SK-N-SH (cell line): Measurements from ENCODE around the gene SIK2. TPM values are rescaled to one million over a fixed set of nuclear protein-coding genes. Genes with fewer than 3 reads are reported as not detected.
"Not testable (repeated sequence)": the region's sequence is repeated elsewhere in the genome, so short reads cannot be mapped to it uniquely, and the experiment has no call there.

ENCODE experiments used
- CTCF ChIA-PET: fragments of 300-600, 350-600 bp; formaldehyde crosslinking; extraction: SDS; loops from one replicate; lab custom pipeline; 2021; lab: Yijun Ruan, JAX
- POLR2A ChIA-PET: fragments of 350-600 bp; sonication (Branson Sonifier 250); formaldehyde crosslinking; extraction: SDS; loops from one replicate; lab custom pipeline; 2020; ENCODE audit warnings: antibody characterized with exemption, inconsistent platforms; lab: Yijun Ruan, JAX
- DNase-seq: peaks from one replicate; pipeline ENCODE4 v3.0.0; 2012
- H2AFZ ChIP-seq: fragments of 200-600 bp; sonication (generic); 2 replicates; pipeline ENCODE4 v1.8.1; 2016; ENCODE audit warnings: antibody characterized with exemption, mild to moderate bottlenecking, low read depth
- H3F3A ChIP-seq: fragments of 200-600 bp; sonication (generic); replicated peaks from 2 replicates; pipeline ENCODE3; 2016; ENCODE audit warnings: antibody characterized with exemption, mild to moderate bottlenecking; ENCODE audit not compliant: insufficient read depth
- H3K27ac ChIP-seq, 2 experiments: fragments of 200-500 bp in 1 of 2; fragments of 200-600 bp in 1 of 2; sonication (Bioruptor generic) in 1 of 2; sonication (generic), shearing (Covaris generic) in 1 of 2; 2 replicates each; pipeline versions ENCODE4 v1.5.1 to v1.6.1; 2014 to 2016; ENCODE audit warnings: low read depth in 2 of 2, inconsistent platforms in 1 of 2, low read length in 1 of 2, mild to moderate bottlenecking in 1 of 2, mixed read lengths in 1 of 2
- H3K27me3 ChIP-seq: fragments of 200-600 bp; sonication (generic), shearing (Covaris generic); 2 replicates; pipeline ENCODE4 v1.6.1; 2016; ENCODE audit warnings: mixed run types; ENCODE audit not compliant: insufficient read depth
- H3K36me3 ChIP-seq, 2 experiments: fragments of 200-500 bp in 1 of 2; fragments of 200-600 bp in 1 of 2; sonication (Bioruptor generic) in 1 of 2; sonication (generic) in 1 of 2; replicated peaks in 1 of 2; 2 replicates each; pipeline versions ENCODE3 to v1.5.1; 2014 to 2016; ENCODE audit warnings: low read length in 1 of 2, mild to moderate bottlenecking in 1 of 2; ENCODE audit not compliant: insufficient read depth in 2 of 2, control insufficient read depth in 1 of 2
- H3K4me1 ChIP-seq, 2 experiments: fragments of 200-500 bp in 1 of 2; fragments of 200-600 bp in 1 of 2; sonication (Bioruptor generic) in 1 of 2; sonication (generic), shearing (Covaris generic) in 1 of 2; 2 replicates each; pipeline versions ENCODE4 v1.5.1 to v1.6.1; 2014 to 2016; ENCODE audit warnings: low read depth in 1 of 2, low read length in 1 of 2, mixed run types in 1 of 2; ENCODE audit not compliant: insufficient read depth in 2 of 2, control insufficient read depth in 1 of 2
- H3K4me2 ChIP-seq: fragments of 200-600 bp; sonication (generic), shearing (Covaris generic); 2 replicates; pipeline ENCODE4 v1.6.1; 2017; ENCODE audit warnings: mixed run types
- H3K4me3 ChIP-seq, 2 experiments: fragments of 200-500 bp in 1 of 2; fragments of 200-600 bp in 1 of 2; sonication (Bioruptor generic) in 1 of 2; sonication (generic), shearing (Covaris generic) in 1 of 2; 2 replicates each; pipeline versions ENCODE4 v1.5.1 to v1.8.1; 2014 to 2016; ENCODE audit warnings: low read depth in 2 of 2, inconsistent platforms in 1 of 2, low read length in 1 of 2, mild to moderate bottlenecking in 1 of 2, mixed read lengths in 1 of 2, moderate library complexity in 1 of 2
- H3K79me2 ChIP-seq: fragments of 200-600 bp; sonication (generic); 2 replicates; pipeline ENCODE4 v1.8.1; 2017; ENCODE audit warnings: mild to moderate bottlenecking; ENCODE audit not compliant: insufficient read depth
- H3K9ac ChIP-seq: fragments of 200-600 bp; sonication (generic); 2 replicates; pipeline ENCODE4 v1.6.1; 2017; ENCODE audit warnings: mixed run types
- H3K9me2 ChIP-seq: fragments of 200-600 bp; sonication (generic); 2 replicates; pipeline ENCODE4 v1.6.1; 2017; ENCODE audit warnings: mixed run types
- H3K9me3 ChIP-seq: fragments of 200-600 bp; sonication (generic); 2 replicates; pipeline ENCODE4 v1.6.1; 2017; ENCODE audit warnings: mixed run types, mild to moderate bottlenecking, moderate library complexity
- H4K20me1 ChIP-seq: fragments of 200-600 bp; sonication (generic); 2 replicates; pipeline ENCODE4 v1.6.1; 2017; ENCODE audit warnings: mild to moderate bottlenecking, mixed run types; ENCODE audit not compliant: insufficient read depth
- EP300 ChIP-seq, 2 experiments: IDR thresholded peaks; 2 replicates each; pipeline versions ENCODE4 v1.4.0 to v1.6.1; 2012; ENCODE audit warnings: borderline replicate concordance in 1 of 2, low read depth in 1 of 2, low read length in 1 of 2
- NFIC ChIP-seq: IDR thresholded peaks from 2 replicates; pipeline ENCODE4 v1.4.0; 2012; ENCODE audit warnings: borderline replicate concordance
- SIN3A ChIP-seq: IDR thresholded peaks from 2 replicates; pipeline ENCODE4 v1.6.1; 2012; ENCODE audit warnings: low read depth, mild to moderate bottlenecking, low read length, moderate library complexity, borderline replicate concordance
- TEAD4 ChIP-seq: IDR thresholded peaks from 2 replicates; pipeline ENCODE4 v1.4.0; 2012; ENCODE audit warnings: mild to moderate bottlenecking, borderline replicate concordance; ENCODE audit not compliant: insufficient read depth
- WGBS: methylation state at CpG from one replicate; pipeline ENCODE4 v1.1.6; 2017; ENCODE audit warnings: low lambda C conversion rate; 5-methylcytosine and 5-hydroxymethylcytosine counted together
- polyA plus RNA-seq, 3 experiments: library from polyadenylated mRNA; depleted of rRNA; stranded (reverse); fragments of >200 nt; gene quantifications; 2 replicates each; pipeline ENCODE4 v1.2.3, GENCODE V29; 2012
- TF ChIP-seq, protein P1 (sequence below): IDR thresholded peaks from 2 replicates; pipeline ENCODE4 v1.4.0; 2012; ENCODE audit warnings: low read depth
- TF ChIP-seq, protein P2 (sequence below): IDR thresholded peaks from 2 replicates; pipeline ENCODE4 v1.6.1; 2012; ENCODE audit warnings: mild to moderate bottlenecking, low read depth, low read length, moderate library complexity

Gene SIK2
- polyA plus RNA-seq, 1 of the 3 experiments (the other 2 are of a cell fraction): 8.9 TPM

- 74% methylated on average over 2 of the region's 2 CpGs for WGBS
- CTCF ChIA-PET: no interaction called here
- H3K4me2 ChIP-seq: no peak overlapping the region
- no peak for DNase-seq
- H3K79me2 ChIP-seq: no peaks in the 10 kb centered on the region
- POLR2A ChIA-PET: no interaction called here
- H3K4me3 ChIP-seq: no peak overlapping the region
- no peak overlapping the region for H3K9ac ChIP-seq
- no peaks in the 10 kb centered on the region for H3K27me3 ChIP-seq
- H3K27ac ChIP-seq: no peak overlapping the region; a peak in 1 of 4 replicates
- peaks cover 11% of the 10 kb centered on the region for H3F3A ChIP-seq
- no peak for TF ChIP-seq EP300 (IDR thresholded peaks at IDR 0.05; ENCODE audit: borderline replicate concordance in 1 of 2, low read depth in 1 of 2, low read length in 1 of 2)
- TF ChIP-seq NFIC: 0 out of 2 replicates have a peak, but pooled peaks have one; percentile 9
- H3K36me3 ChIP-seq: peaks cover 2 to 6% of the 10 kb centered on the region in 2 experiments
- H2AFZ ChIP-seq: no peak overlapping the region
- no peaks in the 10 kb centered on the region for H4K20me1 ChIP-seq
- H3K4me1 ChIP-seq: peaks cover 0 to 14% of the 10 kb centered on the region in 2 experiments; a peak in 2 of 4 replicates
- H3K9me2 ChIP-seq: no peaks in the 10 kb centered on the region
- no peaks in the 10 kb centered on the region for H3K9me3 ChIP-seq
Measured at GRCh38 chr11:111652184-111652583, 49.9 kb downstream of the SIK2 start.

DNA sequence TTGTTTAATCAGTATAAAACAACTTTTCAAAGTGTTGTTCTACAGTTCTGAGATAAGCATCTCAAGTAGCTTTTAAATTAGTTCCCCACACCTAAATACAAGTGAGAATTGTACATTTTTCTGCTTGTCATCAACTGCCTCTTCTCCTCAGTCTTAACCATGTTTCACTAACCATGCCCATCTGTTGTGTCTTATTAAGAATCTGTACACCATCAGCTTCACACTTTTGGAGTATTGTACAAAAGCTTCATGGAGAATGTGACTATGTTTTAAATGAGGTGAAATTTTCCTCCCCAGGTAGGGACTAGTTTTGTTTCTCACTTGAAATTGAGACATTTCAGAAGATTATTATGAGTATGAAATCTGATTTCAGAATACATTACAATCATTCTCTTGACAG lies 52.4 kb downstream of the SIK2 start:
- H3K9ac ChIP-seq: no peak overlapping the region
- no peak for TF ChIP-seq TEAD4
- no peak for TF ChIP-seq NFIC
- TF ChIP-seq, protein P1, sequence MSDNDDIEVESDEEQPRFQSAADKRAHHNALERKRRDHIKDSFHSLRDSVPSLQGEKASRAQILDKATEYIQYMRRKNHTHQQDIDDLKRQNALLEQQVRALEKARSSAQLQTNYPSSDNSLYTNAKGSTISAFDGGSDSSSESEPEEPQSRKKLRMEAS: no peak
- TF ChIP-seq SIN3A: no peak
- TF ChIP-seq, all 33 proteins: peak for 0
- CTCF ChIA-PET: interaction anchor here (1.0 kb wide), 1 partner anchor 10 kb away, joined by 4 read pairs; no protein-coding TSS in a partner anchor
- POLR2A ChIA-PET: no interaction called here
- no peak overlapping the region for H2AFZ ChIP-seq
- no peaks in the 10 kb centered on the region for H3K27me3 ChIP-seq
- no peaks in the 10 kb centered on the region for H4K20me1 ChIP-seq
- H3K79me2 ChIP-seq: peaks cover 5% of the 10 kb centered on the region; the same call in 1 of the 2 replicates
- H3K36me3 ChIP-seq: peaks cover under 1 to 6% of the 10 kb centered on the region in 2 experiments
- H3F3A ChIP-seq: peaks cover 11% of the 10 kb centered on the region
- no peaks in the 10 kb centered on the region for H3K9me2 ChIP-seq
- no peaks in the 10 kb centered on the region for H3K9me3 ChIP-seq
- no peak overlapping the region for H3K27ac ChIP-seq
- DNase-seq: no peak
- no peak overlapping the region for H3K4me3 ChIP-seq
- no peak overlapping the region for H3K4me2 ChIP-seq
- peaks cover 0 to 20% of the 10 kb centered on the region in 2 experiments; a peak in 2 of 4 replicates for H3K4me1 ChIP-seq

DNA sequence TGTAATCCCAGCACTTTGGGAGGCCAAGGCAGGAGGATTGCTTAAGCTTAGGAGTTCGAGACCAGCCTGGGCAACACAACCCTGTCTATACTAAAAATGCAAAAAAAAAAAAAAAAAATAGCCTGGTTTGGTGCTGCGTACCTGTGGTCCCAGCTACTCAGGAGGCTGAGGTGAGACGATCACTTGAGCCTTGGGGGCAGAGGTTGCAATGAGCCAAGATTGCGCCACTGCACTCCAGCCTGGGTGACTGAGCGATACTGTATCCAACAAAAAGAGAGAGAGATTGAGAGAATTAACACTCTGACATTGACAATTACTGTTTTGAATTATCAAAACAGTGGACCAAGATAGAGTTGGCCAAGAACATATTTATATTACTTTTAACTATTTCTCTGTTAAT lies 53.7 kb downstream of the SIK2 start:
- H3F3A ChIP-seq: peaks cover 11% of the 10 kb centered on the region
- no peak overlapping the region for H3K9ac ChIP-seq
- TF ChIP-seq, protein P2, sequence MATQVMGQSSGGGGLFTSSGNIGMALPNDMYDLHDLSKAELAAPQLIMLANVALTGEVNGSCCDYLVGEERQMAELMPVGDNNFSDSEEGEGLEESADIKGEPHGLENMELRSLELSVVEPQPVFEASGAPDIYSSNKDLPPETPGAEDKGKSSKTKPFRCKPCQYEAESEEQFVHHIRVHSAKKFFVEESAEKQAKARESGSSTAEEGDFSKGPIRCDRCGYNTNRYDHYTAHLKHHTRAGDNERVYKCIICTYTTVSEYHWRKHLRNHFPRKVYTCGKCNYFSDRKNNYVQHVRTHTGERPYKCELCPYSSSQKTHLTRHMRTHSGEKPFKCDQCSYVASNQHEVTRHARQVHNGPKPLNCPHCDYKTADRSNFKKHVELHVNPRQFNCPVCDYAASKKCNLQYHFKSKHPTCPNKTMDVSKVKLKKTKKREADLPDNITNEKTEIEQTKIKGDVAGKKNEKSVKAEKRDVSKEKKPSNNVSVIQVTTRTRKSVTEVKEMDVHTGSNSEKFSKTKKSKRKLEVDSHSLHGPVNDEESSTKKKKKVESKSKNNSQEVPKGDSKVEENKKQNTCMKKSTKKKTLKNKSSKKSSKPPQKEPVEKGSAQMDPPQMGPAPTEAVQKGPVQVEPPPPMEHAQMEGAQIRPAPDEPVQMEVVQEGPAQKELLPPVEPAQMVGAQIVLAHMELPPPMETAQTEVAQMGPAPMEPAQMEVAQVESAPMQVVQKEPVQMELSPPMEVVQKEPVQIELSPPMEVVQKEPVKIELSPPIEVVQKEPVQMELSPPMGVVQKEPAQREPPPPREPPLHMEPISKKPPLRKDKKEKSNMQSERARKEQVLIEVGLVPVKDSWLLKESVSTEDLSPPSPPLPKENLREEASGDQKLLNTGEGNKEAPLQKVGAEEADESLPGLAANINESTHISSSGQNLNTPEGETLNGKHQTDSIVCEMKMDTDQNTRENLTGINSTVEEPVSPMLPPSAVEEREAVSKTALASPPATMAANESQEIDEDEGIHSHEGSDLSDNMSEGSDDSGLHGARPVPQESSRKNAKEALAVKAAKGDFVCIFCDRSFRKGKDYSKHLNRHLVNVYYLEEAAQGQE: no peak
- H3K27ac ChIP-seq: no peak overlapping the region
- DNase-seq: no peak
- H3K36me3 ChIP-seq: peaks cover 0 to 3% of the 10 kb centered on the region in 2 experiments
- H2AFZ ChIP-seq: no peak overlapping the region
- no peak overlapping the region for H3K4me3 ChIP-seq
- no peaks in the 10 kb centered on the region for H4K20me1 ChIP-seq
- peaks cover 0 to 20% of the 10 kb centered on the region in 2 experiments; a peak in 2 of 4 replicates for H3K4me1 ChIP-seq
- ChIA-PET CTCF (no interaction called here), POLR2A (no interaction called here)
- H3K9me2 ChIP-seq: no peaks in the 10 kb centered on the region
- WGBS: 96% methylated on average over 5 of the region's 5 CpGs
- no peak overlapping the region for H3K4me2 ChIP-seq
- H3K27me3 ChIP-seq: no peaks in the 10 kb centered on the region
- no peaks in the 10 kb centered on the region for H3K9me3 ChIP-seq
- H3K79me2 ChIP-seq: peaks cover 5% of the 10 kb centered on the region; the same call in 1 of the 2 replicates

- H2AFZ ChIP-seq, H4K20me1 ChIP-seq, H3K27ac ChIP-seq, H3K9me3 ChIP-seq, H3K9me2 ChIP-seq, CTCF ChIA-PET, POLR2A ChIA-PET, H3K27me3 ChIP-seq, H3K4me2 ChIP-seq, H3K4me3 ChIP-seq, DNase-seq, H3F3A ChIP-seq, H3K79me2 ChIP-seq, H3K36me3 ChIP-seq, H3K9ac ChIP-seq: not testable (repeated sequence)
- WGBS: 100% methylated on average over 8 of the region's 8 CpGs
- peaks cover 0 to 20% of the 10 kb centered on the region in 2 experiments; a peak in 2 of 4 replicates for H3K4me1 ChIP-seq
Measured at GRCh38 chr11:111657905-111658304, 55.7 kb downstream of the SIK2 start.

DNA sequence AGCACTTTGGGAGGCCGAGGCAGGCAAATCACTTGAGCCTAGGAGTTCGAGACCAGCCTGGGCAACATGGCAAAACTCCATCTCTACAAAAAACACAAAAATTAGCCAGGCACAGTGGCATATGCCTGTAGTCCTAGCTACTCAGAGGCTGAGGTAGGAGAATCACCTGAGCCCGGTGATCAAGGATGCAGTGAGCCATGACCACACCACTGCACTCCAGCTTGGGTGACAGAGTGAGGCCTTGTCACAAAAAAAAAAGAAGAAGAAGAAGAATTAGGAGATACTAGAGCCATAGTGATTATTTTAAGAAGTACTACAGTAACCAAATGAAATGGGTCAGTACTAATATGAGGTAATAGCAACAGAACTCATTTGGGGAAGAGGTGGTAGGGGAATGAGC lies 56.2 kb downstream of the SIK2 start:
- H3K27ac ChIP-seq, H4K20me1 ChIP-seq, H3K36me3 ChIP-seq, POLR2A ChIA-PET, H3F3A ChIP-seq, H3K27me3 ChIP-seq, CTCF ChIA-PET, H3K79me2 ChIP-seq, H3K9me3 ChIP-seq, H3K4me2 ChIP-seq, H3K9me2 ChIP-seq, DNase-seq, H3K9ac ChIP-seq, H3K4me3 ChIP-seq, H2AFZ ChIP-seq: not testable (repeated sequence)
- WGBS: 90% methylated on average over 2 of the region's 3 CpGs
- peaks cover 0 to 22% of the 10 kb centered on the region in 2 experiments; a peak in 3 of 4 replicates for H3K4me1 ChIP-seq
